UCSD-AML1 (cell line): ENCODE results near the gene MPRIP.

Source experiments
- DNase-seq: peaks from one replicate; lab custom pipeline; 2025; ENCODE audit not compliant: unreplicated experiment; lab: John Stamatoyannopoulos, UW

MPRIP gene

DNA sequence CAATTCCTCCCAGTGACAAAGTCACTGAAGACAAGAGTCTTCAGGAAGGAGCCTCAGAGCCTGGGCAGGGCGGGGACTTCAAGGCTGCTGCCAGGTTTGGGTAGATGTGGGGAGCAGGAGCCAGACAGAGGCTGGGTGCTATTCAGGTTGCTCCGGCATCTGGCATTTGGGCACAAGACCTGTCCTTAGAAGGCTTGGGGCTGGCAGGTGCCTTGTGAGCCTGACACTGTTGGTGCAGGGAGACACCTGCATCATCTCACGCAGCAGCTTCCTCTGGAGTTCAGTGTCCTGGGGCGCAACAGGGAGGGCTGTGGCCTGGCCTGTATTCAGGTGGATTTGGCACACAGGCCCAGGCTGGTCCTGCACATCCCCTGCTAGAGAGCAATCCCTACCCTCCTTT is 65.0 kb downstream of the MPRIP start:
- no peak for DNase-seq

DNA sequence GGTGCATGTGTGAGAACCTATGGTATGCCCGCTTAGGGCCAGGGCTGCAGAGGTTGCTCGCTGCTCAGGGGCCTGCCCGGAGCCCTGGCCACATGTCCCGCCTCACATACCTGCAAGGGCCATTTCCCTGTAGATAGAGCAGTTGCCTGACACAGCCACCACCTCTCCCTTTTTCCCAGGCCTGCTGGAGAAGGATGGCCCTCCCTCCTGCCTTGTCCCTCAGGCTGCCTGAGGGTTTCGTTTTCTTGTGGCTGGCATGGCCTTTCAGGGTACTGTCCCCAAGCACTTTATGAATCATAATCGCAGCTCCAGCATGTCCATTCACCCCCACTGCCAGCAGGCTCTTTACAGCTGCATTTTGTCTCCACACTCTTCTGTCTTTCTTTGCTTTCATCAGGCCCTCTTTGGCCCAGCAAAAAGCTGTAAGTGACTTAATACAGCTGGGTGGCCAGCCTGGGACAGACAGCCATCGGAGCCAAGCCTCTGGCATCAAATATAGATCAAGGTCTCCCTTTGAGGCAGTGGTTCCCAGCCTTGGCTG is 65.7 kb downstream of the MPRIP start:
- DNase-seq: no peak

- no peak for DNase-seq
Observed at GRCh38 chr17:17108451-17109049, 66.3 kb downstream of the MPRIP start.

DNA sequence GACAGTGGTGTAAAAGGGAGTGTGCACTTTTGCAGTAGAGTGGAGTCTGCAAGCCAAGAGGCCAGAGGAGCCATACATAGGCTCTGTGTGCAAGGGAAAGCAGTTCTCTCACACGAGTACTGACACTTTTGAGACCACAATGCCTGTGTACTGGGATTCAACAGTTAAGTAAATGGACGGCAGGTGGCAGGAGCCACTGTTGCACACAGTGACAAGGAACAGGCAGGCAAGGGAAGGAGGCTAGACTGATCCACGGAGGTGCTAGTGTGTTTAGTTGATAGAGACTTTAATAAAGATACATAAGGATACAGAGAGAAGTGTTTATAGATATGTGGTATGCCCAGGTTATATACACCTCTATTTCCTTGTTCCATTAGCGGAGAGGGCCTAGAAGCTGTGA is 67.0 kb downstream of the MPRIP start:
- no peak for DNase-seq

DNA sequence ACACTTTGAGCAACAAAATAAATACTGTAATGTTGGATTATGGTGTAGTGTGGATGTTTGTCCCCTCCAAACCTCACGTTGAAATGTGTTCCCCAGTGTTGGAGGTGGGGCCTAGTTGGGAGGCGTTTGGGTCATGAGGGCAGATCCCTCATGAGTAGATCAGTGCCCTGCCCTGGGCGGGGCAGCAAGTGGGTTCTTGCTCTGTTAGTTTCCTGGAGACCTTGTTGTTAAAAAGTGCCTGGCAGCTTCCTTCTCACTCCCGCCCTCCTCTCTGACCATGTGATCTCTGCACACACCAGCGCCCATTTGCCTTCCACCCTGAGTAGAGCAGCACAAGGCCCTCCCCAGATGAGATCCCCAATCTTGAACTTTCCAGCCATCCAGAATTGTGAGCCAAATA is 67.7 kb downstream of the MPRIP start:
- DNase-seq: no peak

DNA sequence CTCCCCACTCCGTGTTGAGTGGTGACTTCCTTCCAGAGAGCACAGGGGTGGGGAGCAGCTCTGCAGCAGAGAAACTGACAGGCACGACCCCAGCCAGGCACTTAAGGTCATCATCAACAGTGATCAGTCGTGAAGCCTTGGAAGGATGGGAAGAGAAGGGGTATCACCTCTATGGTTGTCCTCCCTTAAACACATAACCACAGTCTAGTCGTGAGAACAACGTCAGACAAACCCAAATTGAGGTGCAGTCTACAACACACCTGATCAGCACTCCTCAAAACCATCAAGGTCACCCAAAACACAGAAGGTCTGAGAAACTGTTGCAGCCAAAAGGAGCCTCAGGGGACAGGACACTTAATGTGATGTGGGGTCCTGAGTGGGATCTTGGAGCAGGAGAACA is 68.3 kb downstream of the MPRIP start:
- no peak for DNase-seq

GRCh38 chr17:17111401-17112393 is 69.4 kb downstream of the MPRIP start:
- no peak for DNase-seq

- no peak for DNase-seq
Observed at GRCh38 chr17:17112628-17113200, 70.5 kb downstream of the MPRIP start.

DNA sequence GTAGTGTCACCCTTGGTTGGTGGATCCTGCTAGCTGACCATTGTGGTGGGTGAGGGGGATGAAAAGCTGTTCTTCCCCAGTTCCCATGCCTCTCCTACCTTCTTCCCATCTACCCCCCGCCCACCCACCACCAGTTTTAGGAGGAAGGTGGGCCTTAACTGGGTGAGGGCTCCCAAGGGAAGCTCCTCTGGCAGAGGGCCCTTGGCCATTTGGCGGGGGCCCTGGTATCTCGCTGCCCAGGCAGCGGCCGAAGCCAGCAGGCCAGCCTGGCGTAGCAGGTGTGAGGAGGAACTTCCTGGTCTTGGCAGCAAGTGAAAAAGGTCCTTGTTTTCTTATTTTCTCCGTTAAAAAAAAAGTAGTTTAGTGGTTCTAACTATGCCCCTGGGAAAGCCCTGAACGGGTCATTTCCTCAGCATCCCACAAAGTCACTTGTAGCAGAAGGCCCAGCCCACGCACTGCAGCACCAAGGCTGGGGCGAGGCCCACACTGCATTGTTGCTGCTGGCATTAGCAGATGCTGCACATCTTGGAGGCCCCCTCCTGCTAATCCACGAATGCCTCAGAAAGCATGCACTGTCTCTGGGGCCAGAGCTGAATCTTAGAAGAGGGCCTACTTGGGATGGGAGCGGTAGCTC is 72.5 kb downstream of the MPRIP start:
- DNase-seq: no peak

GRCh38 chr17:17115620-17116019 is 73.4 kb downstream of the MPRIP start:
- no peak for DNase-seq

GRCh38 chr17:17116406-17116805 is 74.1 kb downstream of the MPRIP start:
- no peak for DNase-seq

DNA sequence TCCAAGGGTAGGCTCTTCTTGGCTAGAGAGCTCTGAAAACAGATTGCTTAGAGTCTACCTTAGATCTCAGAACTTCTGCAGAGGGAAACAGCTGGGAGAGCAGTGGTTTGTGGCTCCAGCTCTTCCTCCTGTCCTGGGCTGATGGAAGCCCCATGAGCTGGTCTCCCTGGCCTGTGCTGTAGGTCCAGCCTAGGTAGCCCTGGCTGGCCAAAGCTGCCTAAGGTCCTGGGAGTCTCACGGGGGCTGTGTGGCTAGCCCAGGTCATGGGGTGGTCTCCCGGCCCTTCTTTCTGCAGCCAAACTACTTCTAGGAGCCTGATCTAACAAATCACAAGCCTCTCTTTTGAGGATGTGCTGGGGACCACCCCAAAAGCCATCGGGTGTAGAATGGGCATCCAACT is 75.7 kb downstream of the MPRIP start:
- no peak for DNase-seq

DNA sequence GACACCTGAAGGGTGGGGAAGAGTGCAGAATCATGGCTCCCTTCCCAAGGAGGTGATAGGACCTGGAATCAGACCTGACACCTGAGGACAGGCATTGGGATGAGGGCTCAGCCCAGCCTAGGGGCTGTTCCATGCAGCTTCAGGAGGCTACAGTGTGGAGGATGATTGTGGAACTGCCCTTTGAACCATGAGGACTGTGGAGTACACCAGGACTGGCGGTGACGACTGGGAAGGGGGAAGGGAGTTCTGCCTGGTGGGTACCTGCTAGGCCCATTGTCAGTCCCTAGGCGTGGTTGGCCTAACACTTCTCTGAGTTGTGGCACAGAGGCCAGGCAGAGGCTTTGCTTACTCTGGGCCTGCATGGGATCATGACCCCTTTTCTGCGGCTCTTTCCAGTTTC is 76.1 kb downstream of the MPRIP start:
- DNase-seq: no peak

DNA sequence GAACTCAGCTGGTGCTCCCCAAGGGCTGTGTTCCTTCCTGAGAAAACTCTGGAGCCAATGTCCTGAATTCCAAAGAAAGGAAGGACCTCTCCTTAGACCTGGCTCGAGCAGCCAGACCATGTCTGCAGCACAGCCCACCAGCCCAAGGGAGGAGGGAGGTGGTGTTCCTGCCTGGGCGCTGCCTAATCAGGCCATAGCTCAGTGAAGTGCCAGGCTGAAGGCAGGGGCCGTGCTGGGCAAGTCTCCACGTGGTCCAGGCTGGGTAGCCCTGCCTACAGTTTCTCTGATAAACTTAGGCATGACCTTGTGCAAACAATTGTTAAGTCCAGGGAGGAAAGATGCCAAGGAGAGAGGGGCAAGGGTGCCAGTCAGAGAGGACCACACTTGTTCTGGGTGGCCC is 76.8 kb downstream of the MPRIP start:
- no peak for DNase-seq

DNA sequence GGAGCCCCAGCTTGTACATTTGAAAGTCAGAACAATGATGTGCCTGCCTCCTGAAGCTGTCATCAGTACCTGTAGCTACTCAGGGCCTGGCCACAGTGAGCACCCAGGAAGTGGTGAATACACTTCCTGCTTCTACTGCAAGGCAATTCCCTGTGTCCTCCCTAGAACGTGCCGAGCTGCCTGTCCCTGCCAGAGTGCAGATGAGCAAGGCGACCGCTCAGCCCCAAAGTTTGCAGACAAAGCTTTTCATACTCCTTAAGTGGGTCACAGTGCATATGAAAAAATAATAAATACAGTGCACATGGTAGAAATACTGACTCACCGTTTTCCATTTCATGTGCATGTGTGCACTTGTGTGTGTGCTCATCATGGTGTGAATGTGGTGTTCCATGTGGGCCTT is 77.3 kb downstream of the MPRIP start:
- no peak for DNase-seq

- no peak for DNase-seq
Observed at GRCh38 chr17:17120294-17120693, 78.0 kb downstream of the MPRIP start.

- no peak for DNase-seq
Observed at GRCh38 chr17:17120701-17121100, 78.4 kb downstream of the MPRIP start.

DNA sequence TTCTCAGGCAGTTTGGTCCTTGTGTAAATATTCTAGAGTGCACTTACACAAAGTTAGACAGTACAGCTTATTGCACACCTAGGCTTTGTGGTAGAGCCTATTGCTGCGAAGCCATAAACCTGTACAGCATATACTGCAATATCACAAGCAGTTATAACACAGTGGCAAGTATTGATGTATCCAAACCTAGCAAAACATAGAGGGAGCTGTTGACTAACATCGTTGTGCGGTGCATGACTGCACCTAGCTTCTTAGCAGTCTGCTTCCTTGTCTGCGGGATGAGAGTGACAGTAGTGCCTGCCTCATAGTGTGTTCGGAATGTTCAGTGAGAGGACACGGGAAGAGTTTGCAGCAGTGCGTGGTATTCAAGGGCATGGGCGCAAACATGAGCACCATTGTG is 78.9 kb downstream of the MPRIP start:
- DNase-seq: no peak

DNA sequence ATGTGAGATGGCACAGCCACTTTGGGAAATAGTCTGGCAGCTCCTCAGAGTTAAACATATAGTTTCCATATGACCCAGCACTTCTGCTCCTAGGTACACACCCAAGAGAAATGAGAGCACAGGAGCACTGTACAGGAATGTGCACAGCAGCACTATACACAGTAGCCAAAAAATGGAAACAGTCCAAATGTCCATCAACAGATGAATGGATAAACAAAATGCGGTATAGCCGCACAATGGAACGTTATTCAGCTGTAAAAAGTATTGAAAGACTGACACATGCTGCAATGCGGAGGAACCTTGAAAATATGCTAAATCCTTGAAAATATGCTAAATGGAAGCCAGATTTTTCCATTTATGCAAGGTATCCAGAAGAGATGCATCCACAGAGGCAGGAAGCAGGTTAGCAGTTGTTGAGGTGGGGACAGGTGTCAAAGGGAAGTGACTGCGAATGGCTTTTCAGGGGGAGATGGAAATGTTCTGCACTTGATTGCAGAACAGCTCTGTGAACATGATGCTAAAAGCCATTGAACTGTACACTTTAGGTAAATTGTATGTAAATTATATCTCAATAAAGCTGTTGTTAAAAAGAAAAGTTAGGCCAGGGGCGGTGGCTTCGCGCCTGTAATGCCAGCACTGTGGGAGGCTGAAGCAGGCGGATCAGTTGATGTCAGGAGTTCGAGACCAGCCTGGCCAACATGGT is 80.7 kb downstream of the MPRIP start:
- no peak for DNase-seq

GRCh38 chr17:17124341-17124740 is 82.1 kb downstream of the MPRIP start:
- DNase-seq: no peak
